SHP77 (cell line): Measurements from ENCODE around the gene STK17A.
"Not testable (repeated sequence)": the region's sequence is repeated elsewhere in the genome, so short reads cannot be mapped to it uniquely, and the experiment has no call there.

Experiments
- DNase-seq, 2 experiments: peaks; one replicate each; lab custom pipeline; 2025; lab: John Stamatoyannopoulos, UW

STK17A gene

GRCh38 chr7:43596426-43596825 lies 13.5 kb downstream of the STK17A start:
- not testable (repeated sequence) for DNase-seq

- no peak for DNase-seq
Measured at GRCh38 chr7:43600056-43600455, 17.1 kb downstream of the STK17A start.

DNA sequence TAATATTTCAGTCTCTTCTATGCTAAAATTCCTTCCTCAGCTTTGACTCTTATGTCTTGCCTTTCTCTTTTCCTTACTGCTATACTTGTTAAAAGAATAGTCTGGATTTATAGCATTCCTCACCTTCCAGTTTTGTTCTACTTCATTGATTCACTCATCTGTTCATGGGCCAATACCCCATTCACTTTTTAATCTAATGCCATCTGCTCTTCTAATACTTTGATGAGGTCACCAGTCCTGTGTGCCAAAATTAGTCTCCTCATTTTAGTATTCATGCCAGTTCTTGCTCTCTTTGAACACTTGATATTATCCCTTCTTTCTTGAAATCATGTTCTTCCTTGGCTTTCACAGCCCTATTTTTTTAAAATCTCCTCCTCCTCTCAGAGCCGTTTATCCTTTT lies 19.3 kb downstream of the STK17A start:
- DNase-seq, result no peak

GRCh38 chr7:43604251-43604650 lies 21.3 kb downstream of the STK17A start:
- no peak for DNase-seq

DNA sequence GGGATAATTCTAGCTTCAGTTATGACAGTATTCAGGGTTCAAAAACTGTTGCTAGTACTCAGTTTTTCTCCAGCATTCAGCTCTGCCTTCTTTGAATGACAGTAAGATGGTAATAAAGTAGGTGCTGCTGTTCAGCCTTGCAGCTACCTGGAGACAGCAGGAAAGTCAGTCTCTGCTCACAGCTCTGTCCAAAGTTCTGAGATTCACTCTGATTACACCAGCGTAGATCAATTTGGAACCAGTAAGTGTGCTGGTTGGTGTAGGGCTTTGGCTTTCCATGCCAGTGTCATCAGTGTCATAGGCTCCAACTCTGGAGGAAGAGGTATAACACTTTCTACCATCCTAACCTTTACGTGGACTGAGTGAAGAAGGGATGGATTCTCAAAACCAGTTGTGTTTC lies 26.2 kb downstream of the STK17A start:
- no peak for DNase-seq

- DNase-seq, result no peak
Measured at GRCh38 chr7:43612128-43612527, 29.2 kb downstream of the STK17A start.

GRCh38 chr7:43612599-43613589 lies 30.0 kb downstream of the STK17A start:
- no peak for DNase-seq

DNA sequence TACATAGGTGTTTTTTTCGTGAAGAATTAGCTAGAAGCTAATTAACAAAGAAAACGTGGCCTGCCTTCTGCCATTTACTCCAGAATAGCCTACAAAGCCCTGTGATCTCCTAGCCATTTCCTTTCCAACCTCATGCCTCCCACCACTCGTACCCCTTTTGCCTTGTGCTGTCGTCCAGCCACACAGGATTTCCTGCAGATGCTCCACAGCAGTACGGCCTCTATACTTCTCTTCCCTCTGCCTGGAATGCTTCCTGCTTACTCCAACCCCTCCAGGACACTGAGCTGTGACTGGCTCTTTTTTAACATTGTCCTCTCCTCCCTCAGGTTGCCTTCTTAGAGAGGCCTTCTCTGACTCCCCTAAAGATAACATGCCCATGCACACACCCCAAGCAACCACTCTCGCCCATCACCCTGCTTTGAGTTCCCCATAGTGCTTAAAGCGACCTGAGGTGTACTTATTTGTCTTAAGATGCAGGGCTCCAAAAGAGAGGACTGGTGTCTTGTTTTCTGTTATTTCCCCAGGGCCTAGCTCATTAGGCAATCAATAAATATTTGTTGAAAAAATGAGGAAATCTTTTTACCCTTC lies 32.7 kb downstream of the STK17A start:
- DNase-seq, result no peak

DNA sequence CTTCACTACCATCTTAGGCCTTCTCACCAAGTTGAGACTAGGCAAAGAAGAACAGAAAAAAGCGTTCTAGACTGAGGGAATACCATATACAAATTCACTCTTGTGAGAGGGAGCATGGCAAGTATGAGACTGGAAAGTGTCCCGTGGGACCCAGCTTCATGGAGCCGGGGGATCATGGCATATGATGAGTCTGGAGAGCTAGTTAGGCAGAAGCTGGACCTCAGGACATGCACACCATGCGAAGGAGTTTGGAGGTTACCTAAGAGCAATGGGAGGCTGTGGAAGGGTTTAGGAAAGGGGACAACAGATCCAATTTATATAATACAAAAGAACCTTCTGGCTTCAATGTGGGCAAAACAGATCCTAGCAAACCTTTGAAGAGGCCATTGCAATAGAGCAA lies 34.1 kb downstream of the STK17A start:
- no peak for DNase-seq

DNA sequence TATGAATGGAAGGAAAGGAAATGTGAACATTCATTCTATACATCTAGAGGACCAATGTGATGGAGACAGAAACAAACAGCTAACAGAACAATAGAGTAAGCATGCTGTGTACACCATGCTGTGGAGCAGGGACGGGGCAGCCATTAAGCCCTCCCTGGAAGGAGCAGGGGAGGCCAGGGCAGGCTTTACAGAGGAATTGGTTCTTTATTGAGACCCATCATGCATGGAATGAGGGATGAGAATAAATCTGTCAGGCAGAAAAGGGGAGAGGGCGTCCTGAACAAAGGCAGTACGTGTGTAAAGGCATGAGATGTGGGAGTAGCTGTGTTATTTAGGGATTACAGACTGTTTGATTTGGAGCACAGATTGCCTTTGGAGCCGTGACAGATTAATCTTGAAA lies 35.2 kb downstream of the STK17A start:
- DNase-seq, result no peak

DNA sequence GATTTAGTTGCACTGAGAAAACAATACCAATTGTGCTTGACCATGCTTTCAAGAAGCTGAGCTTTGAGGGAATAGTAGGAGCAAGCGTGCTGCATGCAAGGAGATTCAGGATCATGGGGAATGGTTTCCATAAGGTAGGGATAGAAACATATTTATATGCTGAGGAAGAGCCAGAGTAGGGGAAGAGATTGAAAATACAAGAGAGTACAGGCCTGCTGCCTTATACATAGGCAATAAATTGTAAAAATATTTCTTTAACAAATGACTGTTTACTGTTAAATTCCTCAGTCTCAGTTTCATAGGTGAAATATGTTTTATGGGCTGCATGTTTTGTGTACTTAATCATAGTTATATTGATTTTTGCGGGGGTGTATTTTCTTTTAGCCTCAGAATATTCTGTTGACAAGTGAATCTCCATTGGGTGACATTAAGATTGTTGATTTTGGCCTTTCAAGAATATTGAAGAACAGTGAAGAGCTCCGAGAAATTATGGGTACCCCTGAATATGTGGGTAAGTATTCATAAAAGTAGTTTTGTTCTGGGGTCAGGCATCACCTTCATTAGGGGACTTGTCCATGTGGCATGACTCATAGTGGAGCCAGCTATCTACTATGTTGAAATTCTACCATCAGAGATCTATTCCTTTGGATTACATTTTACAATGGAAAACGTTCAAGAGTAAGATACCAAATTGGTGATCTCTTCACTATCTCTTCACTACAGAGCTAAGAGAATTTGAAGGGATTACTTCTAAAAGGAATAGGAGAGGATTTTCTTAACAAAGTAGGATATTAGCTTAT lies 36.5 kb downstream of the STK17A start:
- no peak for DNase-seq

- DNase-seq, result no peak
Measured at GRCh38 chr7:43621729-43622448, 39.0 kb downstream of the STK17A start.

DNA sequence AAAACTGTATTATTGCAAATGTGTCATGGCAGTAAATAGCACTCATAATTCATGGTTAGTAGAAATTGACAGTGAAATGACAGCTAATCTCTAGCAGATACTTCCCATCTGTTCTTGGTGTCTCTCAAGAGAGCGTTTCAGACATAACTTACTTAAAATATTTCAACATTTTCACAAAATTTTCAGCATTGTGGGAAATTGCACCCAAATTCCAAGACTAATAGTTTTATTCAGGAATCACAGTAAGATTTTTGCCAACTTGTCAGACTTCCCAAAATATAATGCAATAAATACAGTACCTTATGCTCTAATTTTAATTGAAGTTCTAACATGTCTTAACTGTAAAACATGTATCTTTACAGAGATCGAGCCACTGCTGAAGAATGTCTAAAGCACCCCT lies 41.2 kb downstream of the STK17A start:
- DNase-seq, result no peak

GRCh38 chr7:43625453-43625852 lies 42.5 kb downstream of the STK17A start:
- DNase-seq, result no peak

GRCh38 chr7:43625980-43626379 lies 43.1 kb downstream of the STK17A start:
- no peak for DNase-seq

- DNase-seq, result no peak
Measured at GRCh38 chr7:43626695-43627094, 43.8 kb downstream of the STK17A start.

GRCh38 chr7:43627798-43628197 lies 44.9 kb downstream of the STK17A start:
- DNase-seq, result not testable (repeated sequence)

GRCh38 chr7:43628431-43628830 lies 45.5 kb downstream of the STK17A start:
- no peak for DNase-seq

DNA sequence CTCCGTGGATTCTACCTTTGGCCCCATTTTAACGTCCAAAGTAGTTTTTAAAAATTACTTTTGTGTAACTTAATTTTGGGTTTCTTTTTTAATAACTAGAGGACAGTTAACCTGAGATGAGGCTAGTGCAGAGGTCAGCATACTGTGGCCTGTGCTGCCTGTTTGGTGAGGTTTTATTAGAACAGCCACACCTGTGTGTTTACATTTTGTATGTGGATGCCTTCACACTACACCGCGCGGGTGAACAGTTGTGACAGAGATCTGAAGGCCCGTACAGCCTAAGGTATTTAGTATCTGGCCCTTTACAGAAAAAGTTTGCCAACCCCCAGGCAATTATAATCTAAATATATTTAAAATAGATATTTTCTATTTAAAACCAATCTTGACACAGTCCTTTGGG lies 46.9 kb downstream of the STK17A start:
- DNase-seq, result no peak

- no peak for DNase-seq
Measured at GRCh38 chr7:43630482-43630881, 47.6 kb downstream of the STK17A start.

DNA sequence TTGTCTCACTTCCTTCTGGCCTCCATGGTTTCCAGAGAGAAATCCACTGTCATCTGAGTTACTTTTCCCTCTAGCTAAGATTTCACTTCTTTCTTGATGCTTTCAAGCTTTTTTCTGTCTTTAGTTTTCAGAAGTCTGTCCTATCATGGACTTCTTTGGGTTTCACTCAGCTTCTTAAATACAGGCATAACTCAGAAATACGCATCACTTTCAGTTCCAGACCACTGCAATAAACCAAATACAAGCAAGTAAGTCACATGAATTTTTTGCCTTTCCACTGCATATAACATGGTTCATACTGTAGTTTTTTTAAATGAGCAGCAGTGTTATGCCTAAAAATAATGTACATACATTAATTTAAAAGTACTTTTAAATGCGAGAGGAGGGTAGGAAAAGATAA lies 48.7 kb downstream of the STK17A start:
- no peak for DNase-seq

GRCh38 chr7:43632746-43633145 lies 49.8 kb downstream of the STK17A start:
- no peak for DNase-seq
